ENCODE measurements around the gene ITIH6.

The ITIH6 gene

DNA sequence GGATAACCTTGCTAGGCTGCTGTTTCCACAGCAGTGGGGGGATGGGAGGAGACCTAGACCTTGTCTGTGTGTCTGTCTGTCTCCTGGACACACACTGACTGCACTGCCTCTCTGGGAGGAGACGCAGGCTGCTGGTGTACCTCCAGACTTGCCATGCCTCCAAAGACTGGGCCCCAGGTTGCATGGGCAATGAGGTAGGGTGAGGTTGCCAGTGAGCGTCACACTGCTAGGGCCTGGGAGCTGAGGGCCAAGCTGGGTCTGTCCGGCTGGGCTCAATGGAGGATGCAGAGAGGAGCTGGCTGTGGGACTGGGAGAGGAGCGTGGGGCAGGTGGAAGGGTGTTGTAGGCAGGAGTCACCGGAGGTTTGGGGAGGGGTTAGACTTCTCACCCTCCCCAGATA lies 26.1 kb upstream of the ITIH6 start:
- Histone ChIP-seq H3K27ac (no peak overlapping the region), H3K4me3 (no peak overlapping the region), H4K20me1 (no peaks in the 10 kb centered on the region), H3K27me3 (peaks cover 10 to 51% (median 26%) of the 10 kb centered on the region in 11 experiments; a peak in 19 of 22 replicates), H3K36me3 (no peaks in the 10 kb centered on the region), H3K9ac (no peak overlapping the region), H3K4me2 (no peak overlapping the region), H3K4me1 (no peaks in the 10 kb centered on the region), H3K9me3 (replicated peaks in 1 of 11) (peaks cover 0 to 6% (median 0%) of the 10 kb centered on the region in 11 experiments; a peak in 4 of 22 replicates)
- no peak for TF ChIP-seq Cebpa-rat (IDR thresholded peaks at IDR 0.05)

DNA sequence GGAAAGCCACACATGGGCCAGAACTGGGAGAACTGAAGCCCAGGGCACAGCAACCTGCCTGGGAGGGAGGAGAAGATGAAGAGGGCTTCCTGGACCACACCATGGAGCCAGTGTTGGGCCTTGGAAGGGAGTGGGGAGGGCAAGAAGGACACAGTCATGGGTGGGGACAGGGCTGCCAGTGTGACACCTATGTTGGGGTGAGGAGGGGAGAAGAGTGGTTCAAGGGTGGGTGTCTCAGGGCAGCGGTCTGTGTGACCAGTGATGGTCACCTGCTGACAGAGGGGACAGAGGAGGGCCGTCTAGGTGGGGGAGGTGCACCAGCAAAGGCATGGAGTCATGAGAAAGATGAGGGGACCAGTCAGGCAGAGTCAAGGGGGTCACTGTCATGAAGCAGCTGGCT lies 23.3 kb upstream of the ITIH6 start:
- Histone ChIP-seq H3K4me1 (no peaks in the 10 kb centered on the region), H4K20me1 (no peaks in the 10 kb centered on the region), H3K9me3 (replicated peaks in 1 of 11) (no peaks in the 10 kb centered on the region; a peak in 1 of 22 replicates), H3K9ac (no peak overlapping the region), H3K27ac (no peak overlapping the region), H3K4me3 (no peak overlapping the region), H3K36me3 (peaks cover 0 to 2% (median 0%) of the 10 kb centered on the region in 11 experiments; a peak in 2 of 22 replicates), H3K4me2 (no peak overlapping the region), H3K27me3 (peaks cover 2 to 64% (median 35%) of the 10 kb centered on the region in 11 experiments; a peak in 21 of 22 replicates)
- no peak for TF ChIP-seq Cebpa-rat (IDR thresholded peaks at IDR 0.05)

DNA sequence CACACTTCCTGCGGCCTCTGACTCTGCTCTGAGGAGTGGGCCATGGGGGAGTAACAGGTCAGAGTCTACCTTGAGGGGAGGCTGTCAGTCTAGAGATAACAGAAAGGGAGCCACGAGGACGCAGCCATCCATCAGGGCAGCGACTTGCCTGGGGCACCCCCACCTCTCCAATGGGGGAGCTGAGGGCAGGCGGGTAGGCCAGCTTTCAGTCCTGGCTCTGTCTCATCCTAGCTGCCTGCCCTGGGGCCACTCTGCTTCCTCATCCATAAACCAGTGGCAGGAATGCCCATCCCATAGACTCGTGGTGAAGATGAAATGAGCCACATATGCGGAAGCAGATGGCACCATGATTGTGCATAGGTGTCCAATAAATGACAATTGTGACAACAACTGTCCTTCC lies 22.7 kb upstream of the ITIH6 start:
- no peak overlapping the region for H3K27ac ChIP-seq
- H3K4me3 ChIP-seq, result no peak overlapping the region
- H3K27me3 ChIP-seq, result peaks cover 3 to 64% (median 37%) of the 10 kb centered on the region in 11 experiments
- peaks cover 0 to 8% (median 2%) of the 10 kb centered on the region in 11 experiments; a peak in 10 of 22 replicates for H3K36me3 ChIP-seq
- H3K9me3 ChIP-seq (replicated peaks in 1 of 11), result no peaks in the 10 kb centered on the region; a peak in 1 of 22 replicates
- no peak for TF ChIP-seq Cebpa-rat (IDR thresholded peaks at IDR 0.05)
- H4K20me1 ChIP-seq, result no peaks in the 10 kb centered on the region
- H3K4me2 ChIP-seq, result no peak overlapping the region
- no peak overlapping the region for H3K9ac ChIP-seq
- H3K4me1 ChIP-seq, result no peaks in the 10 kb centered on the region

DNA sequence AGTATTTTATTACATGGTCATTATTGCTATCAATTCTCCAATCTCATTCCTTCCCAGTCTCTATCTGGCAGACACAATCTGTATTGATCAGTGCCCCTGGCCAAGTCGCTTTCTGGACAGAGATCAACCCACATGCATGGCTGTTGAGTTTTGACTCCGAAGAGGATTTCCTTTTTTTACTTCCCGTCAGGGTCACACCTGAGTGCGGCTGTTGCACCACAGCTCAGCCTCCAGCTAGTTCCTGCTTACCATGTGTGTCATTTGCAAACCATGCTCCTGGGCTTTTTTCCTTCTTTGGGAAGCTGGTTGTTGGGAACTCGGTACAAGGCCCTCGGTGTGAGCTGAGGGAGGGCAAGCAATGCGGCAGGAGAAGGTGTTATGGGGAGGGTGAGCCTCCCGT lies 21.1 kb upstream of the ITIH6 start:
- H3K9ac ChIP-seq, result no peak overlapping the region
- peaks cover 0 to 6% (median 0%) of the 10 kb centered on the region in 11 experiments; a peak in 1 of 22 replicates for H4K20me1 ChIP-seq
- H3K27me3 ChIP-seq, result peaks cover 13 to 66% (median 48%) of the 10 kb centered on the region in 11 experiments
- H3K36me3 ChIP-seq, result peaks cover 11 to 23% (median 16%) of the 10 kb centered on the region in 11 experiments; a peak in 20 of 22 replicates
- H3K4me1 ChIP-seq, result no peaks in the 10 kb centered on the region
- H3K4me3 ChIP-seq, result no peak overlapping the region
- H3K9me3 ChIP-seq (replicated peaks in 1 of 11), result no peaks in the 10 kb centered on the region; a peak in 1 of 22 replicates
- no peak overlapping the region for H3K4me2 ChIP-seq
- no peak for TF ChIP-seq Cebpa-rat (IDR thresholded peaks at IDR 0.05)
- no peak overlapping the region for H3K27ac ChIP-seq

GRCh38 chrX:54818221-54818620 lies 20.2 kb upstream of the ITIH6 start:
- Histone ChIP-seq H3K9ac (no peak overlapping the region), H3K4me3 (no peak overlapping the region), H3K27ac (no peak overlapping the region), H3K4me2 (no peak overlapping the region), H3K36me3 (peaks cover 20 to 33% (median 24%) of the 10 kb centered on the region in 11 experiments; a peak in 21 of 22 replicates), H3K27me3 (peaks cover 20 to 76% (median 58%) of the 10 kb centered on the region in 11 experiments), H4K20me1 (peaks cover 0 to 6% (median 0%) of the 10 kb centered on the region in 11 experiments; a peak in 2 of 22 replicates), H3K4me1 (no peaks in the 10 kb centered on the region), H3K9me3 (replicated peaks in 1 of 11) (no peaks in the 10 kb centered on the region; a peak in 1 of 22 replicates)
- no peak for TF ChIP-seq Cebpa-rat (IDR thresholded peaks at IDR 0.05)

DNA sequence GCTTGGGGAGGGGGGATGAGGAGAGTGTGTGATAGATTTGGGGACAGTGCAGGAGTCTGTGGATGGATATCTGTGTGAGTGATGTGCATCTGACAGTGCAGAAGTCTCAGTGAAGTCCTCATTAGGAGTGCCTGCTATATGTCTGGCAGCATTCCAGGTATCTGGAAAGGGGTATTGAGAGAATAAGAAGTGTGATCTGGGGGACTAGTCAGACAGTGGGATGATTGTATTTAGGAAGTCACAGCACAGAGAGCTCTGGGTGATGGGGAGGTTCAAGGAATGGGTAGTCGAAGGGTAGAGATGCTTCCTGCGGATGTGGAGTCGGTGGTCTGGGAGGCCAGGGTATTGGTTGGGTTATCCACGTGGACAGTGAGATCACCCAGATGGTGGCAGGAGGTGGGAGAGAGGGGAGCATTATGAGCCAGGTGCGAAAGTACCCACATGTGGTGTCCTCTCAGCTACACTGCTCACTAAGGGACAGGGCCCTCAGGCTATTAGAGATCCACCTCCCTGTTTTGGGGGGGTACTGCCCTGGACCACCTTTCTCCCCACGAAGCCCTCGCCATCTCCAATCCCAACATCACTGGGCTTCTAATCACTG lies 19.3 kb upstream of the ITIH6 start:
- Histone ChIP-seq H3K36me3 (peaks cover 22 to 42% (median 32%) of the 10 kb centered on the region in 11 experiments; a peak in 21 of 22 replicates), H3K9me3 (replicated peaks in 1 of 11) (no peaks in the 10 kb centered on the region; a peak in 1 of 22 replicates), H3K4me1 (no peaks in the 10 kb centered on the region), H3K27me3 (peaks cover 29 to 83% (median 67%) of the 10 kb centered on the region in 11 experiments), H3K27ac (no peak overlapping the region), H3K9ac (no peak overlapping the region), H4K20me1 (peaks cover 0 to 8% (median 0%) of the 10 kb centered on the region in 11 experiments; a peak in 3 of 22 replicates), H3K4me2 (no peak overlapping the region), H3K4me3 (no peak overlapping the region)
- no peak for TF ChIP-seq Cebpa-rat (IDR thresholded peaks at IDR 0.05)

- TF ChIP-seq Cebpa-rat (IDR thresholded peaks at IDR 0.05), result no peak
- H3K27ac ChIP-seq, result no peak overlapping the region
- no peak overlapping the region for H3K9ac ChIP-seq
- no peak overlapping the region for H3K4me3 ChIP-seq
- H3K9me3 ChIP-seq (replicated peaks in 1 of 11), result no peaks in the 10 kb centered on the region
- H4K20me1 ChIP-seq, result peaks cover 0 to 26% (median 0%) of the 10 kb centered on the region in 11 experiments; a peak in 4 of 22 replicates
- peaks cover 22 to 61% (median 33%) of the 10 kb centered on the region in 11 experiments; a peak in 21 of 22 replicates for H3K36me3 ChIP-seq
- peaks cover 7 to 24% (median 17%) of the 10 kb centered on the region in 10 experiments; a peak in 19 of 20 replicates for H3K4me1 ChIP-seq
- H3K4me2 ChIP-seq, result no peak overlapping the region
- peaks cover 57 to 87% (median 71%) of the 10 kb centered on the region in 11 experiments for H3K27me3 ChIP-seq
Measured at GRCh38 chrX:54812306-54812705, 14.3 kb upstream of the ITIH6 start.

DNA sequence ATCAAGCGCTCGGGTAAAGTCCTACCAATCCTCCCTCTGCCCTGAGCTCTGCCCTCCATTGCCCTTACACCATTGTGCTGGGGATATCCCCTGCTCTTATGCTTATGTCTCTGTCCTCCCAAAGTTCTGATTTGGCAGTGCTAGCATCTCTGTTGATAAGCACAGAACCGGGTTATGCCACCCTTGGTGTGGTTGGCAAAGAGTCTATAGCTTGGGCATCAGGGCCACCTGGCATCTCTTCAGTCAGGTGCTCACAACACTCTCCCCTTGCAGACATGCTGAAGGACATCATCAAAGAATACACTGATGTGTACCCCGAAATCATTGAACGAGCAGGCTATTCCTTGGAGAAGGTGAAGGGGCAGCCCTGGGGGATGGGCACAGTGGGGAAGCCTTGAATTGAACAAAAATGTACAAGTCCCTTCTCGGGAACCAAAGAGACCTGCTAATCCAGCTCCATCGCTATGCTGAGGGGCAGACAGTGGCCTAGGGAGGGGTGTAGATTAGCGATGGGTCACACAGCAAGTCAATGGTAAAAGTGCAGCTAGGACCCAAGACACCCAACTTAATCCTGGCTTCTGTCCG lies 13.3 kb upstream of the ITIH6 start:
- Histone ChIP-seq H3K4me1 (peaks cover 7 to 24% (median 17%) of the 10 kb centered on the region in 10 experiments; a peak in 19 of 20 replicates), H3K27ac (no peak overlapping the region), H3K4me3 (no peak overlapping the region), H3K9me3 (replicated peaks in 1 of 11) (no peaks in the 10 kb centered on the region), H3K27me3 (peaks cover 62 to 90% (median 77%) of the 10 kb centered on the region in 11 experiments), H3K4me2 (no peak overlapping the region), H3K9ac (no peak overlapping the region), H4K20me1 (peaks cover 0 to 26% (median 0%) of the 10 kb centered on the region in 11 experiments; a peak in 4 of 22 replicates), H3K36me3 (peaks cover 22 to 59% (median 33%) of the 10 kb centered on the region in 11 experiments; a peak in 21 of 22 replicates)
- TF ChIP-seq Cebpa-rat (IDR thresholded peaks at IDR 0.05), result no peak

- H3K9me3 ChIP-seq (replicated peaks in 1 of 11), result no peaks in the 10 kb centered on the region
- H3K4me2 ChIP-seq, result peak overlapping the region; percentile 66 to 88 (median 84); a peak in 21 of 22 replicates
- H3K27me3 ChIP-seq, result peaks cover 67 to 90% (median 77%) of the 10 kb centered on the region in 11 experiments
- no peak for TF ChIP-seq Cebpa-rat (IDR thresholded peaks at IDR 0.05)
- H4K20me1 ChIP-seq, result peaks cover 0 to 26% (median 0%) of the 10 kb centered on the region in 11 experiments; a peak in 4 of 22 replicates
- H3K27ac ChIP-seq, result no peak overlapping the region
- H3K4me1 ChIP-seq, result peaks cover 7 to 24% (median 17%) of the 10 kb centered on the region in 10 experiments; a peak in 19 of 20 replicates
- H3K4me3 ChIP-seq, result peak overlapping the region in 3 of 10 experiments; percentile 66 to 73 (median 73); a peak in 2 of 20 replicates
- peak overlapping the region in 1 of 11 experiments; percentile 73; a peak in 1 of 22 replicates for H3K9ac ChIP-seq
- H3K36me3 ChIP-seq, result peaks cover 18 to 51% (median 30%) of the 10 kb centered on the region in 11 experiments; a peak in 21 of 22 replicates
Measured at GRCh38 chrX:54810532-54810931, 12.5 kb upstream of the ITIH6 start.
